Activated gamma-delta T cell (primary cell): Measurements from ENCODE around the gene CYP2C19.
"Not testable (repeated sequence)": the region's sequence is repeated elsewhere in the genome, so short reads cannot be mapped to it uniquely, and the experiment has no call there.

Experiments
- DNase-seq: peaks from one replicate; lab custom pipeline; 2025; lab: John Stamatoyannopoulos, UW

The CYP2C19 gene

DNA sequence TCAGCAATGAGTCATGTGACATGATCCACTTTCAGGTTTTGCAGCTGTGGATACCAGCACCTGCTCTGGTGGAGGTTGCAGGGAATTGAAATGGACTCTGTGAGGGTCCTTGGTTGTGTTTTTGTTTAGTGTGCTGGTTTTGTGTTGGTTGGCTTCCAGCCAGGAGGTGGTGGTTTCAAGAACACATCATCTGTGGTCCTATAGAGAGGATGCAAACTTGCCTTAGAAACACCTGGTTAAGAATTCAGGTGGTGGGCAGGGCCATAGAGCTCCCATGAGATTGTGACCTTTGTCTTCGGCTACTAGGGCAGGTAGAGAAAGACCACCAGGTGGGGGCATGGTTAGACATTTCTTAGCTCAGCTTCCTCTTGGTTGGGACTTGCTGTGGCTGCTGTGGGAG lies 116.7 kb downstream of the CYP2C19 start:
- DNase-seq = no peak

DNA sequence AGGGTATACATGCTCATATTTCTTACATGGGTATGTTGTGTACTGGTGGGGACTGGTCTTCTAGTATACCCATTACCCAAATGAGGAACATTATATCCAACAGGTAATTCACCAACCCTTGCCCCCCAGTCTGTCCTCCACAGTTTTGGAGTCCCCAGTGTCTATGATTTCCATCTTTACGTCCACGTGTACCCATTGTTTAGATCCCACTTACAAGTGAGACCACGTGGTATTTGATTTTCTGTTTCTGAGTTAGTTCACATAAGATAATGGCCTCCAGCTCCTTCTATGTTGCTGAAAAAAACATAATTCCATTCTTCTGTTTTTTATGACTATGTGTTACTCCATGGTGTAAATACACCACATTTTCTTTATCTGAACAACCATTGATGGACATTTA lies 126.6 kb downstream of the CYP2C19 start:
- no peak for DNase-seq

DNA sequence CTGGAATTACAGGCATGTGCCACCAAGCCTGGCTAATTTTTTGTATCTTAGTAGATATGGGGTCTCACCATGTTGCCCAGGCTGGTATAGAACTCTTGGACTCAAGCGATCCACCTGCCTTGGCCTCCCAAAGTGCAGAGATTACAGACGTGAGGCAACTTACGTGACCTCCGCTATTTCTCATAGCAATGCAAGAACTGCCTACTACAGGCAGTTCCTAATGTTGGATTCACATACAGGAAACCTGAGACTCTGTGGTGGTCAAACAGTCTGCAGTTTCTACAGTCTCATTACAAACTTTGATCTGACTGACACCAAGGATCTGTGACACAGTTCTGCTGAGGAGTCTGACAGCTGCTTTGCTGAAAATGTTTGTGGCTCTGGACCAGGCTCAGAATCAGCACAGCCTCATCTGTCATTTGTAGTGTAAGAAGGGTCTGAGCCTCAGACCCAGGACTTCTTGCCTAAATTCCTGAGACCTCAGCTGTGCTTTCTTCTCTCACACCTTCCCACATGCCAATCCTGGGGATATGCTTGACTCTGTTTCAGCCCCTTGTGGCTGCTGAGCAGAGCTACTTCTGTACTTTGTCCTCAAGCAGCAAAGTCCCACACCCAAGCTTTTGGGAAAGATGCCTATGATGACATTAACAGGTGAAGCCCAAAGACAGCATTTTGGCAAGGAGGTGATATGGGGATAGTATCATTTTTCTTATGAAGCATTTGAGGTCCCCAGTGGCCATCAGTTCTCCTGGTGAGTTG lies 128.0 kb downstream of the CYP2C19 start:
- no peak for DNase-seq

DNA sequence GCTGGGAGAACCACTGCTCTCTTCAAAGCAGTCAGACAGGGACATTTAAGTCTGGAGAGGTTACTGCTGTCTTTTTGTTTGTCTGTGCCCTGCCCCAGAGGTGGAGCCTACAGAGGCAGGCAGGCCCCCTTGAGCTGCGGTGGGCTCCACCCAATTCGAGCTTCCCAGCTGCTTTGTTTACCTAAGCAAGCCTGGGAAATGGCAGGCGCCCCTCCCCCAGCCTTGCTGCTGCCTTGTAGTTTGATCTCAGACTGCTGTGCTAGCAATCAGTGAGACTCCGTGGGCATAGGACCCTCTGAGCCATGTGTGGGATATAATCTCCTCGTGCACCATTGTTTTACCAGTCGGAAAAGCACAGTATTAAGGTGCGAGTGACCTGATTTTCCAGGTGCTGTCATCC lies 135.9 kb downstream of the CYP2C19 start:
- DNase-seq = not testable (repeated sequence)

DNA sequence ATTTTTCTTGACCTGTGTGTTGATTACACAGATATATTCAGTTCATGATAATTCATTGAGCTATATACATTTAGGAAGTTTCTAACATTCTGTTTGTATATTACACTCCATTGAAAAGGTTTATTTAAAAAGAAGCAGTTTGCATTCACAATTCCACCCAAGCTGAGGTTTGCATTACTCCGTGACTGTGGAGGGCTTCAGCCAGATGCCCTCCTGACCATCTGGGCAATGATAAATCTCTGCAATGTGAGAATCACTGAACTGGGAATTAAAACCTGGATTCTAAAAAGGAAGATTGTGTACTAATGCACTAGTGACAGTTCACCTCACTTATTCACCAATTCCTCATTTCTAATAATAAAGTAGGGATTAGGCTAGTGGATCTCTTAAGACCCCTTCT lies 139.6 kb downstream of the CYP2C19 start:
- DNase-seq = no peak

DNA sequence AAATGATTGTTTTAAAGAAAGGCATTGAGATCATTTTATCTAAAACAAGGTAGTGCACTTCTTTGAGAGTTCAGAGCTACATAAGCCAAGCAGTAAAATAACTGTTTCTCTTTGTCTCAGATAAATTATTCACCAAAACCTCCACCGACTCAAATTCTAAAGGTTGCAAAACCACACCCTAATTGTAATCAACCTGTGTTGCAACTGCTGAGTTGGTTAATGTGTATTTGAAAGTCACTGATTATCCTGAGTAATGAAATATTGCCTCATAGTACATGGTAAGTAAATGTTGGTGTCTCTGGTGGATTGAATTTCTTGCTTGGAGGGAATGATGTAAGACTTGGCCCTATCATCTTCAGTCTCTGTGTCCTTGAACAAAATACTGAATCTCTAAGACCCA lies 140.1 kb downstream of the CYP2C19 start:
- no peak for DNase-seq
